Pulmonary artery endothelial cell (primary cell): Measurements from ENCODE around the gene ADRA2B. TPM values are rescaled to one million over a fixed set of nuclear protein-coding genes. Genes with fewer than 3 reads are reported as not detected.

Source experiments
- DNase-seq: peaks from one replicate; pipeline ENCODE4 v3.0.0-alpha.2; 2011; ENCODE audit warnings: low read depth, low spot score
- total RNA-seq: library from RNA; depleted of rRNA; stranded (reverse); fragments of >200 nt; gene quantifications from 2 replicates; pipeline ENCODE4 v1.2.3, GENCODE V29; 2014

The ADRA2B gene
- total RNA-seq, 1 donor from 2014 or later, result not detected

- DNase-seq, result no peak
Measured at GRCh38 chr2:96106991-96107707, 9.2 kb downstream of the ADRA2B start.

GRCh38 chr2:96105994-96106715 lies 10.2 kb downstream of the ADRA2B start:
- no peak for DNase-seq

- DNase-seq, result no peak
Measured at GRCh38 chr2:96105152-96105915, 11.0 kb downstream of the ADRA2B start.

GRCh38 chr2:96104487-96104861 lies 11.9 kb downstream of the ADRA2B start:
- no peak for DNase-seq

- no peak for DNase-seq
Measured at GRCh38 chr2:96103761-96104486, 12.4 kb downstream of the ADRA2B start.

GRCh38 chr2:96103187-96103601 lies 13.2 kb downstream of the ADRA2B start:
- no peak for DNase-seq

- DNase-seq, result no peak
Measured at GRCh38 chr2:96102596-96103186, 13.7 kb downstream of the ADRA2B start.

GRCh38 chr2:96100893-96101304 lies 15.5 kb downstream of the ADRA2B start:
- DNase-seq, result no peak

GRCh38 chr2:96099861-96100798 lies 16.2 kb downstream of the ADRA2B start:
- no peak for DNase-seq

GRCh38 chr2:96098900-96099590 lies 17.3 kb downstream of the ADRA2B start:
- DNase-seq, result no peak

- no peak for DNase-seq
Measured at GRCh38 chr2:96097951-96098823, 18.2 kb downstream of the ADRA2B start.

- DNase-seq, result no peak
Measured at GRCh38 chr2:96097441-96097840, 18.9 kb downstream of the ADRA2B start.

- DNase-seq, result no peak
Measured at GRCh38 chr2:96095116-96095636, 21.2 kb downstream of the ADRA2B start.

- DNase-seq, result no peak
Measured at GRCh38 chr2:96093528-96093927, 22.8 kb downstream of the ADRA2B start.

- DNase-seq, result no peak
Measured at GRCh38 chr2:96092951-96093350, 23.4 kb downstream of the ADRA2B start.

- no peak for DNase-seq
Measured at GRCh38 chr2:96092573-96092877, 23.8 kb downstream of the ADRA2B start.

GRCh38 chr2:96091711-96092572 lies 24.4 kb downstream of the ADRA2B start:
- DNase-seq, result no peak
